ENCODE results near the gene GALR2.

GRCh38 chr17:76125922-76126321 is 51.3 kb downstream of the GALR2 start:
- TF ChIP-seq POLR2A (IDR thresholded peaks at IDR 0.05; ENCODE audit: low read depth, low read length) (no peak), POLR2AphosphoS5 (IDR thresholded peaks at IDR 0.05; ENCODE audit: low read depth, low read length) (no peak), TAF1 (IDR thresholded peaks at IDR 0.05; ENCODE audit: low read depth, low read length) (no peak)

All from GM12891 (cell line).